GDM1 (cell line): ENCODE data around the gene SH3BP2.
A peak's percentile ranks its signal among the peaks of the same experiment; 100 is the strongest.

Experiments
- DNase-seq: peaks from one replicate; lab custom pipeline; 2025; lab: John Stamatoyannopoulos, UW

The SH3BP2 gene

DNA sequence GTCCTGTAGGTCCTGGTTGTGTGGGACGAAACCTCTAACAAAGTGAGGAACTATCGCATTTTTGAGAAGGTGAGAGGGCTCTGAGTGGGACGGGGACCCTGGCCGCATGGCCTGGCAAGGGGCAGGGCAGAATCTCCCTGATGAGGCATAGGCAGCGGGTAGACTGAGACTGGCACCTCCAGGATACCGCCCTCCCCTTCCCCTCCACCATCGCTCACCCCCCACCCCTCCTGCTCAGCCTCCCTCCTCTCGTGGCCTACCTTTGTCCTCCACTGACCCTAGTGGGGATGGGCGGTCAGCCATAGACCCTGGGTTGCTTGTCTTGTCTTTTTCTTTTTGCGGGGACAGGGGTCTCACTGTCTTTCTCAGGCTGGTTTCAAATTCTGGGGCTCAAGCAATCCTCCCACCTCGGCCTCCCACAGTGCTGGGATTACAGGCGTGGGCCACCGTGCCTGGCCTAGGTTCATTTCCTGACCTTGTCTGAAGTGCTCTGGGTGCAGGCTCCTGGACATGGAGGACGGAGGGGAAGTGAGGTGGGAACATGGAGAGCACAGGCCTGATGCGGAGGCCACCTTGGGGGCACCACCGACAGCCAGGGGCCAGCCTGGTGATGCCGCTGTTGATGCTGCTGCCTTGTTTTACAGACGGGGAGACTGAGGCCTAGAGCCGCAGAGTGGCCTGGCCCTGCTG, 40.2 kb downstream of the SH3BP2 start:
- DNase-seq: no peak

DNA sequence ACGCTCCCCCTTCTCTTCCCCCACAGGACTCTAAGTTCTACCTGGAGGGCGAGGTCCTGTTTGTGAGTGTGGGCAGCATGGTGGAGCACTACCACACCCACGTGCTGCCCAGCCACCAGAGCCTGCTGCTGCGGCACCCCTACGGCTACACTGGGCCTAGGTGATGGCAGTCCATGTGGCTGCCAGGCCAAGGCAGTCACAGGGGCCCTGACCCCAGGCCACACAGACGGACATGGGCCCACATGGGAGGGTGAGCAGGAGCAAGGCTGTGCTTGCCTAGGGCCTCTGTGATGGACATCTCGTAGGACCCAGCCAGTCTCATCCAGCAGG, 40.8 kb downstream of the SH3BP2 start:
- DNase-seq: no peak

DNA sequence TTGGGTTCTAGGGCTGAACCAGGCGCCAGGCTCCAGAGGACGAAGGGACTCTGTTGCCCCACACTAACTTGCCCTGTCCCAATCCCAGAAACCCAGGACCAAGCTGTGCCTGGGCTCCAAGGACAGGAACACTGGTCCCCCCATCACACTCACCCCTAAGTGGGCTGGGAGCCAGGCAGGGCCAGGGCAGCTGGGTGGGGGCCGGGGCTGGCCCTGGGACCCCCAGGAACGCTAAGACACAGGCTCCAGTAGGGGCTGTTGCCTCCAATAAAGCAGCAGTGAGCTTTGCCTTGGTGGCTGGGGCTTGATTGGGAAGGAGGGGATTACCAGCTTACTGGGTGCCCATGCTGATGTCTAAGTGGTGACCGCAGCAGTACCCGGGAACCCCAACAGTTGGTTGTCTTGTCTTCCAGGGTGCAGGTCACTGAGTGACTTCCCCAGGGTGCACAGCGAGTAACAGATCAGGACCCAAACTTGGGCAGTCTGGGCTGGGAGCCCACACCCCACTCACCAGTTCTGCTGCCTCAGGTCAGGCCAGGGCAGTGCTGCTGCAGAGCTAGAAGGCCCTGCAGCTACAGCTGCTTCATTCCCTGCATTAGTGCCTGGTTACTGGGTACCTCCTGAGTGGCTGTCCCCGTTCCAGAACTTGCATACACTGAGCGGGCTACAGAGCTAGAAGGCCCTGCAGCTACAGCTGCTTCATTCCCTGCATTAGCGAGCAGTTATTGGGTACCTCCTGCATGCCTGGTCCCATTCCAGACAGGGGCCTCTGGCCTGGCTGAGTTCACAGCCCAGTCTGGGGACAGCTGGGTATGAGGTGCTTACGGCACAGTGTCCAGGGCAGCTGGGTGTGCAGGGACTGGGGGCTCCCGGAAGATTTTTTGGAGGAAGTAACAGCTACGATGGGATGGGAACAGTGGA, 41.4 kb downstream of the SH3BP2 start:
- no peak for DNase-seq

DNA sequence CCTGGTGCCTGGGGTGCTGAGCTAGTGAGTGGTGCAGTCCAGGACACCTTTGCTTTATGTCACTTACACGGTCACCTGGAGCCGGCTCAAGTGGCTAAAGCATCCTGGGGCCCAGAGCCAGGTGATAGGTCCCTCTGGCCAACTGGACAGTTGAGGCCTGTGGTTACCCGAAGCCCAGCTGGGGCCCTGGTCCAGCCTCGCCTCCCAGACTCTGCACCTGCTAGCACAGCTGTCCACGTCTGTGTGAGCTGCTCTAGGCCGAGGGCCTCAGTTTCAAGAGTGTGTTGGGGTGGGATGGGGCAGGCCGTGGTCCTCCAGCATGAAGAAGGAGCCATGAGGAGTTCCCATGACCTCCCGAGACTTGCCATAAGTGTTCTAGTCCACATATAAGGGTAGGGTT, 43.1 kb downstream of the SH3BP2 start:
- no peak for DNase-seq

DNA sequence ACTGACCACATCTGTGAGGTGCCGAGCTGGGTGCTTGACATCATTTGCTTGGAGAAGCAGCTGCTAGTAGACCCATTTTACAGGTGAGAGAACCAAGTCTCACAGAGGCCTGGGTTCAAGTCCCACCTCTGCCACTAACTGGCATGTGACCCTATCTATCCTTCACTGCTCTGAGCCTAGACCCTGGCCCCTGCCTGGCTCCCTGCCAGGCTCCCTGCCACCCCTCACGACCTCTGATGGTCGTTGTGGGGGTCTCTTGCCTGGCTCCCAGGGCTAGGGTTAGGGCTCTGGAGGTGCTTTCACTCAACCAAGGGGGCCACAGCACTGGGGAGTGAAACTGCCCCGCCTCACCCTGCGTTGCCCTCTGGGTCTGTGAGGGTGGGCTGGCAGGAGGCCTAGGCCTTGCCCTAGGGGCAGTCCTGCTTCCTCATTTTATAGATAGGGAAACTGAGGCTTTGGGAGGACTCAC, 43.5 kb downstream of the SH3BP2 start:
- DNase-seq: no peak

DNA sequence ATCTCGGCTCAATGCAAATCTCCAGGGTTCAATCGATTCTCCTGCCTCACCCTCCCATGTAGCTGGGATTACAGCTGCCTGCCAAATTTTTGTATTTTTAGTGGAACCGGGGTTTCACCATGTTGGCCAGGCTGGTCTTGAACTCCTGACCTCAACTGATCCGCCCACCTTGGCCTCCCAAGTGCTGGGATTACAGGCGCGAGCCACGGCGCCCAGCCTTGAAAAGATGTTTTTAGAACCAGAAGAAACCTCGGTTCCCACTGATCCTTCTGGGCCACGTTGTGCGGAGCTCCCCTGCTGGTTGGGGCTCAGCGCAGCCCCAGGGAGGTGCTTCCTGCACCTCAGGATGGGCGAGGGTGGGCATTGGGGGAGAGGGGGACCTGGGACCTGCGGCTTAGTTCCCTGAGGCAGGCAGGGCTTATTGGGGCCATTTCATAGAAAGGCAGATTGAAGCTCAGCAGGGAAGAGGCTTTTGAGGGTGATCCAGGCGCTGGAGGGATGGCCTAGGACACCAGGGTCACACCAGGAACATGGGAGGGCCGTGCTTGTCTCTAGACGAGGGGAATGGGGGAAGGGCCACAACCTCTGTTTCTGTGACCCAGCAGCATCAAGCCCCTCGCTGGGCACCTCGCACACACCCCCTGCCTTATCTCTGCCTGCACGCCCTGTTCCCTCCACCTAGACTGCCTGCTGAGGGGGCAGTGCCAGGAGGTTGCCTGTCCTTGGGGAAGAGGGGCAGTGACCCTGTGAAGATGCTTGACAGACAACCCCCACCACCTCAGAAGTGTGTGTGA, 44.4 kb downstream of the SH3BP2 start:
- DNase-seq: no peak

DNA sequence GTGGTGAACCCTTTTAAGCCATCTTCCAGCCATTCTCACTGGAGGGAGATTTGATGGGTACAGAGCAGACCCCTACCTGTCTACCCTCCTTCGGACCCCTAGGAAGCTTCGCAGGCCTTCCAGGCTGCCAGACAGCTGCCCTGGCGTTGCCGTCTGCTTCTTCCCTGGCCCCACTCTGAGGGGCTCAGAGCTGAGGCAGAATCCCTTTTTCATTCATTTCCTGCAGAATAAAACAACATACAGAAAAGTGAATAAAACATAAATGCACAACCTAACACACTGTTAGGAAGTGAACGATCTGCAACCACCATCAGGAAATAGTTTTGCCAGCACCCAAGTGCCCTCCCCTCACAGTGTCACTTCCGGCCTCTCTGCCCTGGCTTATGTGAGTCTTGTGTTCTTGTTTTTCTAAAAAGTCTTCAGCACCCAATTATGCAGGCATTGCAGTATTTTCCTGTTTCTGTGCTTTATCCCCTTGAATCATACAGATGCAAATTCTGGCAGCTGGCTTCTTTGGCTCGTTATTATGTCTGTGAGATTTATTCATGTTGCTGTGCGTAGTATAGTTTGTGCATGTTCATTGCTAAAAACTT, 45.1 kb downstream of the SH3BP2 start:
- peak; percentile 47 for DNase-seq

DNA sequence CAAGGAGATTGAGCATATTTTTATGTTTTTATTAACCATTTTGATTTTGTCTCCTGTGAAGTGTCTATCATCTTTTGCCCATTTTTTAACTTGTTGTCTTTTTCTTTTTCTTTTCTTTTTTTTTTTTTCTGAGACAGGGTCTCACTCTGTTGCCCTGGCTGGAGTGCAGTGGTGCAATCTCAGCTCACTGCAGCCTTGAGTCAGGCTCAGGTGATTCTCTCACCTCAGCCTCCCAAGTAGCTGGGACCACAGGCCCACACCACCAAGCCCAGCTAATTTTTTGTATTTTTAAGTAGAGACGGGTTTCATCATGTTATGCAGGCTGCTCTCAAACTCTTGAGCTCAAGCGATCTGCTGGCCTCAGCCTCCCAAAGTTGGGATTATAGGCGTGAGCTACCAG, 46.2 kb downstream of the SH3BP2 start:
- no peak for DNase-seq

DNA sequence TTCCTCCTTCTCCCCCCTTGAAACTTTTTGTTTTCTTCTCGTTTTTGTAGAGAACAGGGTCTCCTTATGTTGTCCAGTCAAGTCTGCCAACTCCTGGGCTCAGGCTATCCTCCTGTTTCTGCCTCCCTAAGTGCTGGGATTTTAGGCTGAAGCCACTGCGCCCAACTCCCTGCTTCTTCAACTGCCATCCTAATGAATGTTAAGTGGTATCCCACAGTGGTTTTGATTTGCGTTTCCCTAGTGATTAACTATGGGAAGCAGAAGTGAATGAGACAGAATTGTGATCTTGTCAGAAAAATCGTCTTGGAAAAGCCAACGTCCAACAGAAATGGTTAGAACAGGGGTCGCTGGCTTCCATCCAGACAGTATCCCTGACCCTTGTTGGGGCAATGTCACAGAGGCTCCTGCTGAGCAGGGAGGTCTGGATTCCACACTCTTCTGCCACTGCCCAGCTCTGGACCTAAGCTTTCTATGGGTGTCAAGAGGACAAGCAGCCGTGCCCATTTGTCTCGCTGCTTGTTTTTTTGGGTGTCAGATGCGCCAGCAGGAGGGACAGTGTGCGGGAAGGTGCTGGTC, 49.9 kb downstream of the SH3BP2 start:
- no peak for DNase-seq

DNA sequence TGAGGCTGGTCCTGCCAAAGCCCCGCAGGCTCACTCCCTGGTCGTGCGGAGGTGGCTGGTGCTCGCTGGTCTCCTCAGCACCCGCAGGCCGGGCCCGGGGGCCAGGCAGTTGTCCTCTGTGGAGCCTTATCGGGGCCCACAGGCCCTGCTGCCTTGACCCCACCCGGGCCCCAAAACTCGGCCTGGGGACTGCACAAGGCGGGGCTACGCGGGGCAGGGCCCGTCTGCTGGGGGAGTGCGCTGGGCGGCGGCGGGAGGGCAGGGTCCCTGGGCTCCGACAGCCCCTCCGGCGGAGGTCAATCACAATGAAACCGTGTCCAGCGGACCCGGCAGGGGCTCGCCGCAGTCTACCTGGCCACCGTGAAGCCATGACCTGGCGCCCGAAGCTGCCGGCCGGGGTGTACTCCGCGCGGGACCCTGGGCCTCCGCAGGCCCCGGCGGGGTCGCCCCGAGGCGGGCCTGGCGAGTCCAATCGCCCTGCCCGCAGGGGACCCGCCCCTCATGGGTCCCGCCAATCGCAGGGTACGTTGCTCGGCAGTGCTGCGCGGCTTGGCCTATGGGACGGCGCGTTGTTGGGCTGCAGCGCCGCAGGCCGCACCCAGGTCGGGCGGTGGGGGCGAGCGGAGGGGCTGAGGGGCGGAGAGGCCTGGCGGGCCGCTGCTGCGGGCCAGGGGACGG, 50.5 kb downstream of the SH3BP2 start, which contains the start of gene ADD1:
Gene ADD1 (plus strand): TSS at position 582 of the 678 bp plus-strand sequence. CDS start 32,072 bp downstream, outside the sequence.
- peak; percentile 92 for DNase-seq

DNA sequence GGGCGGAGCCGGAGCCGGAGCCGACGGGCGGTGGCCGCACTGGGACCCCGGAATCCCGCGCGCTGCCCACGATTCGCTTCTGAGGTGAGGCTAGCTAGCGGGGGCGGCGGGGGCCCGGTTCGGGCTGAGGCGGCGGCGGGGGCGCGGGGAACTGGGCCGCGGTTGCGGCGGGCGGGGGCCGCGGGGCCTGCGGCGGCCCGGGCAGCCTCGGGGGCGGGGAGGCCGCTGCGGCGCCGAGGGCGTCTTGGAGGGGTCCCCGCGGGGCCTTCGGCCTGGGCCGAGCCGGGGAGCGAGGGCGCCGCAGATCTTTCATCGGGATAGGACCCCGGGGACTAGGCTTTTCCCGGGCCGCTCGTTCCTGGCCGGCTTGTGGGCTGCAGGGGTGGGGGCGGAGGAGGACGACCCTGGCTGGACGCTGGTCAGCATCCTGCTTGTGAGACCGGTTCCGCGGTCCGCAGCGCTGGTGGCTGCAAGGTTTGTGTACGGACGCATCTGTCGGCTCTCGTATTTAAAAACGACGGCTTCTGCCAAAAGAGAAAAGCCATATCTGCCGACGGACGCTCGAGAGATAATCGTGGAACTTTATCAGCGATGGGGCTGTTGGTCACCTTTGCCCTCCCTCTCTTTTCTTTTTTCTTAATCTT, 51.2 kb downstream of the SH3BP2 start:
- no peak for DNase-seq

DNA sequence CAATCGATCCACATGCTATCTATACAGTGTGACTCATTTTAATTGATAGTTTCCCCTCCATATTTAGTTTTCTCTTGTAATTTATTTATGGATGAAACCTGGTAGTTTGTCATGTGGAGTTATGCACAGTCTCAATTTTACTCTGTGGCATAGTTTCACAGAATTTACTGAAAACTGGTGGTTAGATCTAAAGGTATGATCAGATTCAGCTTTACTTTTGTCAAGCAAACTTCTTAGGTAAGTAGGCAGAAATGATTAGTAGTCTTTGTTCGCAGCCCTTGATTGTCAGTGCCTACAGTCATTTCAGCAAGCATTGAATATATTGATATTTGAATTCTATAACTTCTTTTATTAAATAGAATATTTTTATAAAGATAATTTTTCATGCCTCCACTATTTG, 53.3 kb downstream of the SH3BP2 start:
- DNase-seq: no peak

DNA sequence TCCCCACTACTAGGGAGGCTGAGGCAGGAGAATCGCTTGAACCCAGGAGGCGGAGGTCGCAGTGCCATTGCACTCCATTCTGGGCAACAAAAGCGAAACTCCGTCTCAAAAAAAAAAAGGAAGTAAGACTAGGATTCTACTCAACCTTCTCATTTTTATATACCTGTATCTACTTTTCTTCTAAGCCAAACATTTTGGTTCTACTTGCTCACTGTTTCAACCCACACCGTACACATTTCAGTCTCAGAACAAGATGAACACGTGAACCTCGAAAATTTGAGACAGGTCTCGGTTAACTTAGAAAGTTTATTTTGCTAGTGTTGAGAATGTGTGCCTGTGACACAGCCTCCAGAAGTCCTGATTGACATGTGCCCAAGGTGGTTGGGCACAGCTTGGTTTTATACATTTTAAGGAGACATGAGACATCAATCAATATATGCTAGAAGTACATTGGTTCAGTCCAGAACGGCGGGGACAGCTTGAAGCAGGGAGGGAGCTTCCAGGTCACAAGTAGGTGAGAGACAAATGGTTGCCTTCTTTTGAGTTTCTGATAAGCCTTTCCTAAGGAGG, 54.5 kb downstream of the SH3BP2 start:
- no peak for DNase-seq

DNA sequence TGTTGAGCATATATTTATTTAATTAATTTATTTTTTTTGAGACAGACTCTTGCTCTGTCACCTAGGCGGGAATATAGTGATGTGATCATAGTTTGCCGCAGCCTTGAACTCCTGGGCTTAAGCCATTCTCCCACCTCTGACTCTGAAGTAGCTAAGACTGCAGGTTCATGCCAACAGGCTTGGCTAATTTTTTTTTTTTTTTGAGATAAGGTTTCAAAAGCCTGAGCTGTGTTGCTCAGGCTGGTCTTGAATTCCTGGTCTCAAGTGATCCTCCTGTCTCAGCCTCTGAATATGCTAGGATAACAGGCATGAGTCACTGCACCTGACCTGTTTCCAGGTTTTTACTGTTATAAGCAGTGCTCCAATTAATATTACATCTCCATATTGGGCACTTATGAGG, 55.6 kb downstream of the SH3BP2 start:
- no peak for DNase-seq

DNA sequence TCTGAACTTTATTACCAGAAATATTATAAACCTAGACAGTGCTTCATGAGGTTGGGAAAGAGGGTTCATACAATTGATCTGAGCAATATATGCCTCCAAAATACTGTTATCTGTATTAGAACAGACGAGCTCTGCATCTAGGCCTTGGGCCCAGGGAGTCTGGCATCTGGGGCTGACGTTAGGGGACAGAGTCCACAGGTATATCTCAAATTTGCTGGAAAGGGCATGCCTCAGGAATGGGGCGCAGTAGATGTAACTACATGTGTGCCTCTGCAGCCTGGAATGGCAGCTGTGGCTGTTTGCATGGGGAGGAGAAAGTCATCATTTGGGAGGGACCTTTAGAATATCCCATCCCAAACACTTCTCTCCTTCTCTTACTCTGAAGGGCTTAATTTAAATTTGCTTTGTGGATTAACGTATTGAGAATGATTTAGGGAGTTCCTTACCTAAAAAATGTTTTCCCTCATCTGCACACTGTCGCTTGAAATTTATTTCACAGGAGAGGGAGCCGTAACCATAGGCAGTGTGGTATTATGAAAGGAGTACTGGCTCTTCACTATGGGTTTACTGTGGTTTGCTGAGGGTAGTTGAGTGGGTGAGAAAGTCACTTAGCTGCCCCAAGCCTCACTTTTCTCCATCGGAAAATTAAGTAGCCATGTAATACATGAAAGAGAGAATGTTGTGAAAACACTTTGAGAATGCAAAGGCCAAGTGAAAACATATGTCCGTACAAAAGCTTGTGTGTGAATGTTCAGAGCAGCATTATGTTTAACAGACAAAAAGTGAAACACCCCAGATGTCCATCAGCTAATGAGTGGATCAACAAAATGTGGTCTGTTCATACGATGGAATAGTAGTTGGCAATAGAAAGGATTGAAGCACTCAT, 56.6 kb downstream of the SH3BP2 start:
- DNase-seq: no peak

DNA sequence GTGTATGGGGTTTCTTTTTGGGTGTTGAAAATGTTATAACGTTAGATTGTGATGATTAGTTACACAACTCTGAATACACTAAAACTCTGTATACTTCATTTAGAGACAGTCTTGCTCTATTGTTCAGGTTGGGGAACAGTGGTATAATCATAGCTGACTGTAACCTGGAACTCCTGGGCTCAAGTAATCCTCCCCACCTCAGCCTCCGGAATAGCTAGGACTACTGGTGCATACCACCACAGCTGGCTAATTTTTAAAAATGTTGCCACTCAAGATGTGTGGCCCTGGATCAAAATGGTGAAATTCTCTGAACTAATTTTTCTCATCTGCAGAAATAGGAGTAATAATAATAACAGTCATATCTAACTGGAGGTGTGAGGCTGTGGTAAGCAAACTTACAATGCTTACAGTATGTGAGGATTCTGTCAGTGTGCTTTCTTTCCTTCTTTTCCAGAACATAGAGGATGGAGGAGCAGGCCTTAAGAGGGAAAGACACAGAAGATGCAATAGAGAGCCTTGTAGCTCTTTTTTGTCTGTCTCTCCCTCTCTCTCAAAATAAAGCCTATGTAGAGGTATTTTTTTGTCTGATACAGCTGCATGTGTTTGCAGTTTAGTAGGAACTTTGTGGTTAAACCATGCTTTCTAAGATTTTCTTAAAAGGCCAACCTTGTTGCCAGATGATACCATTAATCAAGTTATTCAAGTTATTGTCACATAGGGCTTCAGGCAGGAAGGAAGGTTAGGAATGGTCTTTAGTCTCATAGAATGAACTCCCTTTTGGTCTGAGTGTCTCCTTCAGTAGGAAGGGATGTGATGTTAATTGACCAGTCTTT, 58.3 kb downstream of the SH3BP2 start:
- no peak for DNase-seq

DNA sequence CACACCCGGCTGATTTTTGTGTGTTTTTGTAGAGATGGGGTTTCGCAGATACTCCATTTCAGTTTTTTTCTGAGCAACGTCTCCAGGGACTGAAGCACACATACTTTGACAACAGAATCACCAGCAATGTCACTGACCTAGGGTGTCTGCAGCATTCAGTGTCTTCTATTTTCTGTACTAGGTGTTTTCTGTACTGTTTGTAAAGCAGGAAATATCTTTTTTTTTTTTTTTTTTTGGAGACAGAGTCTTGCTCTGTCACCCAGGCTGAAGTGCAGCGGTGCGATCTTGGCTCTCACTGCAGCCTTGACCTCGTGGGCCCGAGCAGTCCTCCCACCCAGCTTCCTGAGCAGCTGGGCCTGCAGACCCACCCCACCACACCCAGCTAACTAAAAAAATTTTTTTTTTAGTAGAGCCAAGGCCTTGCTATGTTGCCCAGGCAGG, 59.6 kb downstream of the SH3BP2 start:
- DNase-seq: peak; percentile 17

DNA sequence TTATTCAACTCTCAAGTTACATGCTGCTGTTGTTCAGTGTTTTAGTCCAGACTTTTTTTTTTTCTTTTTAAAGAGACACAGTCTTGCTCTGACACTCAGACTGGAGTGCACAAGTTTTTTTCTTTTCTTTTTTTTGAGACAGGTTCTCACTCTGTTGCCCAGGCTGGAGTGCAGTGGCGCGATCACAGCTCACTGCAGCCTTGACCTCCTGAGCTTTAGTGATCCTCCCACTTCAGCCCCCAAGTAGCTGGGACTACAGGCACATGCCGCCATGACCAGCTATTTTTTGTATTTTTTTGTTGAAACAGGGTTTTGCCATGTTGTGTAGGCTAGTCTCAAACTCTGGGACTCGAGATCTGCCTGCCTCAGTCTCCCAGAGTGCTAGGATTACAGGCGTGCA, 62.7 kb downstream of the SH3BP2 start:
- no peak for DNase-seq
